Measurements from ENCODE around the gene CRADD.

CRADD gene

GRCh38 chr12:93805736-93806141 lies 128.6 kb downstream of the CRADD start:
- Histone ChIP-seq H3K36me3 (replicated peaks) (no peaks in the 10 kb centered on the region), H3K27me3 (replicated peaks) (no peaks in the 10 kb centered on the region), H3K27ac (no peak overlapping the region), H3K4me3 (ENCODE audit: low read depth, low read length) (no peak overlapping the region)
- no peak for DNase-seq
- in situ Hi-C loops (cut with HindIII; ENCODE audit: low pct_ligation_motif_present, low sequenced_read_pairs): no loop called here
- TF ChIP-seq, protein P1, sequence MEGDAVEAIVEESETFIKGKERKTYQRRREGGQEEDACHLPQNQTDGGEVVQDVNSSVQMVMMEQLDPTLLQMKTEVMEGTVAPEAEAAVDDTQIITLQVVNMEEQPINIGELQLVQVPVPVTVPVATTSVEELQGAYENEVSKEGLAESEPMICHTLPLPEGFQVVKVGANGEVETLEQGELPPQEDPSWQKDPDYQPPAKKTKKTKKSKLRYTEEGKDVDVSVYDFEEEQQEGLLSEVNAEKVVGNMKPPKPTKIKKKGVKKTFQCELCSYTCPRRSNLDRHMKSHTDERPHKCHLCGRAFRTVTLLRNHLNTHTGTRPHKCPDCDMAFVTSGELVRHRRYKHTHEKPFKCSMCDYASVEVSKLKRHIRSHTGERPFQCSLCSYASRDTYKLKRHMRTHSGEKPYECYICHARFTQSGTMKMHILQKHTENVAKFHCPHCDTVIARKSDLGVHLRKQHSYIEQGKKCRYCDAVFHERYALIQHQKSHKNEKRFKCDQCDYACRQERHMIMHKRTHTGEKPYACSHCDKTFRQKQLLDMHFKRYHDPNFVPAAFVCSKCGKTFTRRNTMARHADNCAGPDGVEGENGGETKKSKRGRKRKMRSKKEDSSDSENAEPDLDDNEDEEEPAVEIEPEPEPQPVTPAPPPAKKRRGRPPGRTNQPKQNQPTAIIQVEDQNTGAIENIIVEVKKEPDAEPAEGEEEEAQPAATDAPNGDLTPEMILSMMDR (IDR thresholded peaks at IDR 0.05; ENCODE audit: low read depth, low read length, missing control alignments): no peak

DNA sequence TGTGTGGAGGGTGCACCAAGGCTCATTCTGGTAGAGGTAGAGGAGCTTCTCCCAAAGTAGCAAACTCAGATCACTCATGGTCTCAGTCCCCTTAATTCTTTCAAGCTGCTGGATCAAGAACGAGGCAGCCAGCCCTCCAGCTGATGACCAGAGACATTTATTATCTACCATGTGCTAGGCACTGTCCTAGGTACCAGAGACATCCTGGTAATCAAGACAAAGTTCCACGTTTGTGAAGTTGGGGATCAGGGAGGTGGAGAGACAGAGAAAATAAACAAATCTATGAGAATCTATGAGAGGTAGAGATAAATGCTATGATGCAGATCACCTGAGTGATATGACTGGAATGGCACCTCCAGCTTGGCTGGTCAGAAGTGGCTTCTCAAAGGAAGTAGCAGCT lies 130.2 kb downstream of the CRADD start:
- in situ Hi-C loops (cut with HindIII; ENCODE audit: low pct_ligation_motif_present, low sequenced_read_pairs): no loop called here

GRCh38 chr12:93808169-93808899 lies 131.2 kb downstream of the CRADD start:
- TF ChIP-seq, protein P1 (IDR thresholded peaks at IDR 0.05; ENCODE audit: low read depth, low read length, missing control alignments): no peak
- no peaks in the 10 kb centered on the region for H3K36me3 ChIP-seq (replicated peaks)
- no peak overlapping the region for H3K4me3 ChIP-seq (ENCODE audit: low read depth, low read length)
- in situ Hi-C loops (cut with HindIII; ENCODE audit: low pct_ligation_motif_present, low sequenced_read_pairs): no loop called here
- no peak overlapping the region for H3K27ac ChIP-seq
- H3K27me3 ChIP-seq (replicated peaks): no peaks in the 10 kb centered on the region
- DNase-seq: no peak

More for the DNA sequence above, 130.2 kb downstream of the CRADD start:
- DNase-seq: no peak
- Histone ChIP-seq H3K27me3 (replicated peaks) (no peaks in the 10 kb centered on the region), H3K27ac (no peak overlapping the region), H3K4me3 (ENCODE audit: low read depth, low read length) (no peak overlapping the region), H3K36me3 (replicated peaks) (no peaks in the 10 kb centered on the region)
- TF ChIP-seq, protein P1 (IDR thresholded peaks at IDR 0.05; ENCODE audit: low read depth, low read length, missing control alignments): no peak

DNA sequence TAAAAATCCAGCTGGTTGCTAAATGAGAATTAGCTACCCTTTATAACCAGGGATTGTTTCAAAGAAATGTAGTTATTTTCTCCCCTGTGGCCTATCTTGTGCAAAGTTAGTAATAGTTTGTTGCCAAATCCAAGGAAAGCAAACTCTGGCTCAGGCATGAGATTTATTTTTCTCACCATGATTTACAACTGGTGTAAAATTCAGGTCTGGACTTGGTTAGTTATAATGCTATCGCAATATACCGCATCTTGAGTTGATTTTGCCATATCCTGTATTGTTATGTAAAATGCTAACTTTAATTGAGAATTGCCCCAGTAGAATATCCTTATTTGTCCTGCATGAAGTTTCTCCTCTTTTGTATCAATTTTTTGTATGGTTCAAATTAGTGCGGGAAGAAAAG lies 135.5 kb downstream of the CRADD start:
- Histone ChIP-seq H3K4me3 (ENCODE audit: low read depth, low read length) (no peak overlapping the region), H3K36me3 (replicated peaks) (no peaks in the 10 kb centered on the region), H3K27me3 (replicated peaks) (no peaks in the 10 kb centered on the region), H3K27ac (no peak overlapping the region)
- TF ChIP-seq, protein P1 (IDR thresholded peaks at IDR 0.05; ENCODE audit: low read depth, low read length, missing control alignments): no peak
- DNase-seq: no peak
- in situ Hi-C loops (cut with HindIII; ENCODE audit: low pct_ligation_motif_present, low sequenced_read_pairs): no loop called here

DNA sequence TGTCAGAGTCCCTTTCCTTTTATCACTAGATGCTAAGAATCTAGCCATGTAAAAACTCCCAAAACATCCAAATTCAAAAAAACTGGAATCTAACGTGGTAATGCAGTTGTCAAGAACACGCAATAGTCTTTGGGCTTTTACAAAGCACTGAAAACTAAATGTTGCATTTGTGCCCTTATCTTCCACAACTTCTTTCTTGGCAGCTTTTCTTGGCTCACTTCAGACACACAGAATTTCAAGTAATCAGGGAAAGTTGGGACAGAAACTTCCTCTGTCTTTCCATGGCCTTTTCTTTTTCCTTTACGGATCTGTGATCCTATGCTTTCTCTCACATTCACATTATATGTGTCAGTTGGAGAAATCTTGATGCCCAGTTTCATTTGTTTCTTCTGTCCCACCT lies 136.0 kb downstream of the CRADD start:
- TF ChIP-seq, protein P1 (IDR thresholded peaks at IDR 0.05; ENCODE audit: low read depth, low read length, missing control alignments): no peak
- Histone ChIP-seq H3K27me3 (replicated peaks) (no peaks in the 10 kb centered on the region), H3K36me3 (replicated peaks) (no peaks in the 10 kb centered on the region), H3K27ac (no peak overlapping the region), H3K4me3 (ENCODE audit: low read depth, low read length) (no peak overlapping the region)
- DNase-seq: no peak
- in situ Hi-C loops (cut with HindIII; ENCODE audit: low pct_ligation_motif_present, low sequenced_read_pairs): no loop called here

All from brain microvascular endothelial cell (primary cell).